ENCODE measurements around the gene ARFGAP1. TPM values are rescaled to one million over a fixed set of nuclear protein-coding genes. Genes with fewer than 3 reads are reported as not detected.
A peak's percentile ranks its signal among the peaks of the same experiment; 100 is the strongest.

The ARFGAP1 gene
- total and polyA plus RNA-seq, 3 experiments from 2014 or later: 22.7 to 77.5 (median 71.0) TPM

DNA sequence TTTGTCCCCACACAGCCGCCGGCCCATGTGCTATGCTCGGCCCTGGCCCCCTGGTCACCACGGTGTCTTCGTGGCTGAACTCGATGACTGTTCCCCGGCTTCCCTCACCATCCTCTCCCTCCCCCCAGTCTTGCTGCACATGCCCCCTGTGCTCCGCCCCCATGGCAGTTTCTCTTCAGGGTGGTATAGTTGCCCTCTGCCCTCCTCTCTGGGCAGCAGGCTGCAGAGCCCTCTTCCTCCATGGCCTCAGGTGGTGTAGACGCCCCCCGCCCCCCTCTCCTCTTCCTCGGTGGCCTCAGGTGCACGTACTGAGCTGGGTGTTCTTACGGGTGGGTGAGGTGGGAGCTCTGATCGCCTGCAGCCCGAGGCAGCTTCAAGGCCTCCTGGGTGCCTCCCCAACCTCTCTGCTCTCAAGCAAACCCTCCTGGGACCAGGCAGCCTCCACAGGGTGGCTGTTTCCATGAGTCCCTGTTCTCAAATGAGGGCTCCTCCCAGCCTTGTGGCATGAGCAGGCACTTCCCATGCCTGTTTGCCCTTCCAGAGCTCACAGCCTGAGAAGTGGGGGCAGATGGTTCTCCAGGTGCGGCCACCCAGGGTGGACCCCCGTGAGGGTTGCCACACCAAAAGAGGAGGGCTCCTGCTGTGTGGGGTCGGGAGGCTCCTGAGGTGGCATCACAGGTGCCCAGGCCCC, 45.1 kb downstream of the ARFGAP1 start:
- H3K27ac ChIP-seq (ENCODE audit: low read depth, low read length): no peak overlapping the region
- CTCF ChIA-PET: interaction anchor here (1.5 kb wide), 1 partner anchor 12 kb away, joined by 3 read pairs; no protein-coding TSS in a partner anchor
- H3K36me3 Mint-ChIP-seq: no peaks in the 10 kb centered on the region
- H3K27me3 ChIP-seq (ENCODE audit: insufficient read depth, low read length, poor library complexity, severe bottlenecking): no peaks in the 10 kb centered on the region
- H3K4me3 Mint-ChIP-seq: no peak overlapping the region
- H3K27me3 Mint-ChIP-seq: peaks cover 4 to 5% of the 10 kb centered on the region in 2 donors
- no peak overlapping the region for H3K27ac Mint-ChIP-seq
- H3K4me3 ChIP-seq (ENCODE audit: low read length): no peak overlapping the region
- H3K36me3 ChIP-seq (ENCODE audit: insufficient read depth, low read length): no peaks in the 10 kb centered on the region
- no peaks in the 10 kb centered on the region for H3K9me3 ChIP-seq (ENCODE audit: low read length)
- H3K4me1 ChIP-seq (ENCODE audit: insufficient read depth, low read length): no peaks in the 10 kb centered on the region
- peak in 2 of 5 donors; percentile 0 to 27 for DNase-seq
- POLR2A ChIA-PET: interaction anchor here (0.7 kb wide), 1 partner anchor 34 kb away, joined by 6 read pairs; no protein-coding TSS in a partner anchor
- H3K4me1 Mint-ChIP-seq: no peaks in the 10 kb centered on the region
- H3K9me3 Mint-ChIP-seq: no peaks in the 10 kb centered on the region

DNA sequence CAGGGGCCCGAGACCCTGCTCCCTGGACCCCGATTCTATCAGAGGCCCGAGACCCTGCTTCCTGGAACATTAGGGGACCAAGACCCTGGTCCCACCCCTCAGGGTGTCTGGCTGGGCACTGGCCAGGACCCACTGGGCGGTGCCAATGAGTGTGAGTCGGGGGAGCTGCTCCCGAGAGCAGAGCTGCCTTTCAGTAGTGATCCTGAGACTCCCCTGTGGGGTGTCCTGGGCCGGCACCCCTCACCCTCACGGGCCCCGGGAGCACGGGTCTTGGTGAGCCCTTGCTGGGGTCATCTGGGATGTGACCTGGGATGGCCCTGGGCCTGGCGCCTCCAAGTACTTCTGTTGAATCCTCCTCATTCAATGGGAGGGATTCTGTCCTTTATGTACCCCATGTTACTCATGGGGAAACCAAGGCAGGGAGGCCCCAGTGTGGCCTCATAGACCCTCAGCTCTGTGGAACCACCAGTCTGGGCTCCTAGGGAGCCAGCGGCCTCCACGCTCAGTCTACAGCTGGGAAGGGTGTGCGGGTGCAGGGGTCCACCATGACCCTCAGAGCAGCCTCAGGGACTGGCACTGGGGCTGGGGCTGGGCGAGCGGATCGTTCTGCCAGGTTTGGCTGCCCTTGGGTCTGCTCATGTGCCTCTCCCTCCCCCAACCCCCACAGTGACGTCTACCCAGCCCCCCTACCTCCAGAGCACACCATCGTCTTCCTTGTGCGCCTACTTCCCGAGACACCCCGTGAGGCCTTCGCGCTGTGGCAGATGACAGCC, 46.0 kb downstream of the ARFGAP1 start:
- Histone ChIP-seq H3K27me3 (ENCODE audit: insufficient read depth, low read length, poor library complexity, severe bottlenecking) (no peaks in the 10 kb centered on the region), H3K27ac (ENCODE audit: low read depth, low read length) (no peak overlapping the region), H3K9me3 (ENCODE audit: low read length) (no peaks in the 10 kb centered on the region), H3K4me1 (ENCODE audit: insufficient read depth, low read length) (no peaks in the 10 kb centered on the region), H3K4me3 (ENCODE audit: low read length) (no peak overlapping the region), H3K36me3 (ENCODE audit: insufficient read depth, low read length) (no peaks in the 10 kb centered on the region)
- Mint-ChIP-seq H3K27ac (no peak overlapping the region), H3K9me3 (no peaks in the 10 kb centered on the region), H3K27me3 (peaks cover 4 to 9% of the 10 kb centered on the region in 2 donors), H3K4me3 (no peak overlapping the region), H3K36me3 (no peaks in the 10 kb centered on the region), H3K4me1 (no peaks in the 10 kb centered on the region)
- peak in 1 of 5 donors; percentile 28 for DNase-seq
- ChIA-PET POLR2A (no interaction called here), CTCF (no interaction called here)

DNA sequence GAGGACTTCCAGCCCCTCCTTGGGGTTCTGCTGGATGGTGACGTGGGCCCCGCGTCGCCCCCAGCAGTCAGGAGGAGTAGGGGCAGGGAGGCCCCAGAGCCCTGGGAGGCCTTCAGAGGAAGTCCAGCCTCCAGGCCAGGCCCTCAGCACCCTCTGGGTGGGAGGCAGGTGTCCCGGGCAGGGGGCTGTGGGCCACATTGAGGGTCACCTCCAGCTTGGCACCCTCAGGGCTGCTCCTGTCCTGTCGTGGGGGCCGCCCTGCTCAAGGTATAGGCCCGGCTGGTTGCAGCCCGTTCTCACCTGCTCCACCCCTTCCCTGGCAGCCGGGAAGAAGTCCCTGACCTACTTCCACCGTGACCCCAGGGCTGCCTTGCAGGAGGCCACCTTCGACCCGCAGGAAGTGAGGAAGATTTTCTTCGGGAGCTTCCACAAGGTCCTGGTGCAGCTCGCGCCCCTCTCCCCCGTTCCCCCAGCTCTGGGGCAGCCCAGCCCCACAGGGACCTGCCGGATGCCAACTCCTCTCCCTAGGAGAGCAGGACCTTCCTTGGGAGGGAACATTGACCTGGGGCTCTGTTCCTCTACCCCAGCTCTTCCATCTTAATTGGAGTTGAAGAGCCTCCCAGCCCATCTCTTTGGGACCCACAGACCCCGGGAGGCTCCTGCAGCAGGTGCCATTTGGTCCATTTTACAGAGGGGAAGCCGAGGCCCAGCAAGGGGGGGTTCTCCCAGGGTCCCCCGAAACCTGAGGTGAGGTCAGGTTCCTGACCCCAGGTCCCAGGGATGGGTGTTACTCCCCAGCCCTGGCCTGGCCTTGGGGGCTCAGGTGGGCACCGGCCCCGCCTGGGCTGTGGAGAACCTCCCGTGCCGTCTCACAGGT, 46.8 kb downstream of the ARFGAP1 start:
- POLR2A ChIA-PET: no interaction called here
- H3K36me3 ChIP-seq (ENCODE audit: insufficient read depth, low read length): no peaks in the 10 kb centered on the region
- no peak overlapping the region for H3K4me3 Mint-ChIP-seq
- no peaks in the 10 kb centered on the region for H3K9me3 Mint-ChIP-seq
- H3K27ac Mint-ChIP-seq: no peak overlapping the region
- H3K4me1 Mint-ChIP-seq: no peaks in the 10 kb centered on the region
- CTCF ChIA-PET: no interaction called here
- peak in 1 of 5 donors; percentile 27 for DNase-seq
- H3K4me1 ChIP-seq (ENCODE audit: insufficient read depth, low read length): no peaks in the 10 kb centered on the region
- no peak overlapping the region for H3K4me3 ChIP-seq (ENCODE audit: low read length)
- no peaks in the 10 kb centered on the region for H3K36me3 Mint-ChIP-seq
- no peak overlapping the region for H3K27ac ChIP-seq (ENCODE audit: low read depth, low read length)
- H3K27me3 ChIP-seq (ENCODE audit: insufficient read depth, low read length, poor library complexity, severe bottlenecking): no peaks in the 10 kb centered on the region
- H3K27me3 Mint-ChIP-seq: peaks cover 4 to 15% of the 10 kb centered on the region in 2 donors
- no peaks in the 10 kb centered on the region for H3K9me3 ChIP-seq (ENCODE audit: low read length)

DNA sequence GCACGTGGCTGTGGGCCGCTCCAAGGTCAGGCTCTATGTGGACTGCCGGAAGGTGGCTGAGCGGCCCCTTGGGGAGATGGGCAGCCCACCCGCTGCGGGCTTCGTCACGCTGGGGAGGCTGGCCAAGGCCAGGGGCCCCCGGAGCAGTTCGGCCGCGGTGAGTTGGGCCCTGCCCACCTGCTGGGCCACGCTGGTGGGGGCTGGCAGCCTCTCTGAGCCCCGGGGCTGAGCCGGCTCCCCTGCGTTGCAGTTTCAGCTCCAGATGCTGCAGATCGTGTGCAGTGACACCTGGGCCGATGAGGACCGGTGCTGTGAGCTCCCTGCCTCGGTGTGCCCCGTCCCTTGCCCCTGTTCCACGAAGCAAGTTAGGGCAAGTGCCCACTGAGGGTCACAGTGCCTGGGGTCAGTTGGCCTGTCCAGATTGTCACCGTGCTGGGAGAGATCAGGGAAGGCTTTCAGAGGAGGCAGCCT, 47.5 kb downstream of the ARFGAP1 start:
- Mint-ChIP-seq H3K4me3 (no peak overlapping the region), H3K27ac (no peak overlapping the region), H3K9me3 (no peaks in the 10 kb centered on the region), H3K36me3 (no peaks in the 10 kb centered on the region), H3K27me3 (peaks cover 4 to 15% of the 10 kb centered on the region in 2 donors), H3K4me1 (no peaks in the 10 kb centered on the region)
- no peaks in the 10 kb centered on the region for H3K27me3 ChIP-seq (ENCODE audit: insufficient read depth, low read length, poor library complexity, severe bottlenecking)
- no peak overlapping the region for H3K27ac ChIP-seq (ENCODE audit: low read depth, low read length)
- peak in 1 of 5 donors; percentile 38 for DNase-seq
- POLR2A ChIA-PET: no interaction called here
- no peaks in the 10 kb centered on the region for H3K36me3 ChIP-seq (ENCODE audit: insufficient read depth, low read length)
- no peak overlapping the region for H3K4me3 ChIP-seq (ENCODE audit: low read length)
- no peaks in the 10 kb centered on the region for H3K9me3 ChIP-seq (ENCODE audit: low read length)
- H3K4me1 ChIP-seq (ENCODE audit: insufficient read depth, low read length): no peaks in the 10 kb centered on the region
- CTCF ChIA-PET: no interaction called here

DNA sequence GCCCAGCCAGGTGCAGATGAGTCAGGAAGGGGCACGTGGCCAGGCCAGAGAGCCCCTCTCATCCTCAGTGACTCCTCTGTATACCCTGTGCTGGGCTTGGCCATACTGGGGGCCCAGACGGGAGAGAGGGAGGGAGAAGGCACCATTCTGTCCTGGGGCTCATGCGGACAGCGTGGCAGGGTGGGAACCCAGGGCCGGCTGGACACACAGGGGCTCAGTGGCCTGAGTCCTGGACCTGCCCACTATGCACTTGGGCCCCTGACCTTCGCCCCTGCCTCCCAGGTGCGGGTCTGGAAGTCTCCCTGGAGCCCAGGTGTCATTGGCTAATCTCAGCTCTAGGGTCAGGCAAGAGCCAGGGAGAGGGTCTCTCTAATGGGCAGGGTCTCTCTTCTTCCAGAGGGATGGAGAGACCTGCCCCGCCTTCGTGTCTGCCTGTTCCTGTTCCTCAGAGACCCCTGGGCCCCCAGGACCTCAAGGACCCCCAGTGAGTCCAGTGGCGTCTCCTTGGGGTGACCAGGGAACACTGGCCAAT, 48.1 kb downstream of the ARFGAP1 start:
- no peaks in the 10 kb centered on the region for H3K27me3 ChIP-seq (ENCODE audit: insufficient read depth, low read length, poor library complexity, severe bottlenecking)
- Mint-ChIP-seq H3K9me3 (no peaks in the 10 kb centered on the region), H3K4me1 (no peaks in the 10 kb centered on the region), H3K27me3 (peaks cover 4 to 15% of the 10 kb centered on the region in 2 donors), H3K4me3 (no peak overlapping the region), H3K27ac (no peak overlapping the region), H3K36me3 (no peaks in the 10 kb centered on the region)
- CTCF ChIA-PET: no interaction called here
- no peaks in the 10 kb centered on the region for H3K9me3 ChIP-seq (ENCODE audit: low read length)
- DNase-seq: peak in 2 of 5 donors; percentile 0 to 34
- peaks cover 2% of the 10 kb centered on the region for H3K4me1 ChIP-seq (ENCODE audit: insufficient read depth, low read length)
- H3K27ac ChIP-seq (ENCODE audit: low read depth, low read length): no peak overlapping the region
- POLR2A ChIA-PET: no interaction called here
- no peak overlapping the region for H3K4me3 ChIP-seq (ENCODE audit: low read length)
- H3K36me3 ChIP-seq (ENCODE audit: insufficient read depth, low read length): no peaks in the 10 kb centered on the region

DNA sequence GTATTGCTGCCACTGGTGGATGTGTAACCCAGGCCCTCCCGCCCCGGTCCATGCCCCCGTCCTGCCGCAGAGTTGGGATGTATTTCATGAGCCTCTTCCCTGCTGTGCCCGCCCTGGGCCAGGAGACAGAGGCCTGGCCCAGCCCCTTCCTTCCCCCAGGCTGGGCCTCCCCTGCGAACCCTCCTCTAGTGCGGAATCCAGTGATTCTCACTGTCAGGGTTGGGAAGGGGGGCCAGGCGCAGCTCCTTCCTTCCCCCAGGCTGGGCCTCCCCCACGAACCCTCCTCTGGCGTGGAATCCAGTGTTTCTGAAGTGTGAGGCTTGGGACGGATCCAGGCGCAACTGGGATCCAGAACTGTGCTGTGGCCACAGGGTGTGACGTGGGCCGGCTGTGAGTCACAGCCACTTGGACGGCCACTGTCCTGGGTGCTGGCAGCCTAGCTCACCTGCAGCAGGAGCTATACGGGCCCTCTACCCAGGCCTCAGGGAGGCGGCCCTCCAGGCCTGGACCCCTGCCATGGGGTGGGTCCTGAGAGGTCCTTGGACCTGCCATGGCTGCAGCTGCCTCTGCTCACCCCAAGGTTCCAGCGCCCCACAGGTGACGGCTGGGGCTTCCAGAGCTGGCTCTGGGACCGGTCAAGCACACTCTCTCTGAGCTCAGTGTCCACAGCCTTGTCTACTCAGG, 48.7 kb downstream of the ARFGAP1 start:
- Histone ChIP-seq H3K27ac (ENCODE audit: low read depth, low read length) (no peak overlapping the region), H3K27me3 (ENCODE audit: insufficient read depth, low read length, poor library complexity, severe bottlenecking) (no peaks in the 10 kb centered on the region), H3K9me3 (ENCODE audit: low read length) (no peaks in the 10 kb centered on the region), H3K4me1 (ENCODE audit: insufficient read depth, low read length) (peaks cover 8% of the 10 kb centered on the region), H3K36me3 (ENCODE audit: insufficient read depth, low read length) (no peaks in the 10 kb centered on the region), H3K4me3 (ENCODE audit: low read length) (no peak overlapping the region)
- peak in 1 of 5 donors; percentile 30 for DNase-seq
- CTCF ChIA-PET: no interaction called here
- peaks cover 0 to 2% (median 0%) of the 10 kb centered on the region in 3 donors for H3K4me1 Mint-ChIP-seq
- peaks cover 0 to 1% (median 0%) of the 10 kb centered on the region in 5 donors for H3K9me3 Mint-ChIP-seq
- H3K4me3 Mint-ChIP-seq: no peak overlapping the region
- H3K36me3 Mint-ChIP-seq: no peaks in the 10 kb centered on the region
- H3K27ac Mint-ChIP-seq: no peak overlapping the region
- H3K27me3 Mint-ChIP-seq: peaks cover 4 to 15% of the 10 kb centered on the region in 2 donors
- POLR2A ChIA-PET: no interaction called here

DNA sequence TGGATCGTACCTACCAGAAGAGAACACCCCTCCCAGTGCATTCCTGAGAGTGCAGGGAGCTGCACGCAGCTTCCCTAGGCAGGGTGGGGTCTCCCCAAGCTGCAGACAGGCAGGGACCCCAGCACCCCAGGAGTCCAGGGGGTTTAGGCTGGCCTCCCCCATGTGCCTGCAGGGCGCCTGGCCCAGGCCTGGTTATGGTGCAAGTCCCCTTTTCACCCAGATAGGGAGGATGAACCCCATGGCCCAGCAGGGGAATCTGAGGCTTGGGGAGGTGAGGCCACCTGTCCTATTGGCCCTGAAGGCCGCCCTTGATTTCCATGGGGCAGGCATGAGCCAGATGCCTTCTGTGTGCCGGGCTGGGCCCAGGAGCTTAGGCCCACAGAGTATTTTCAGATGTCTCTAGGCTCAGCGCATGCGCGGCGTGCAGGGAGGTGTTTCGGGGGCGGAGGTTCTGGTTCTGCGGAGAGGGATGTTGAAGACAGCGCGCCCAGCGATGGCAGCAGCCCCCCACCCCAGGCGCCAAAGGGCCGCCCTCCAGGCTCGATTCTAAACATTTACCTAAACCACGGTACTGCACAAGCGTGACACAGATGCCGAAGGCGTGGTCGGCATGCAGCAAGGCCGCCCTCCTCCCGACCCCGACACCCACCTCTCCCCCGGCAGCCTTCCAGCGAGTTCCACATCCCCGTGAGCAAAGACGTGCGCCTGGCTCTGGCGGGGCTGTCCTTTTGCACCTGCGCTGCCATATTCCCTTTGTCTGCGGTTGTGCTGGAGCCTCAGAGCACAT, 49.7 kb downstream of the ARFGAP1 start:
- no peaks in the 10 kb centered on the region for H3K9me3 ChIP-seq (ENCODE audit: low read length)
- Mint-ChIP-seq H3K27me3 (peaks cover 2 to 12% of the 10 kb centered on the region in 2 donors), H3K4me3 (no peak overlapping the region), H3K4me1 (peaks cover 0 to 5% (median 4%) of the 10 kb centered on the region in 3 donors), H3K36me3 (no peaks in the 10 kb centered on the region), H3K9me3 (peaks cover 0 to 3% (median 0%) of the 10 kb centered on the region in 5 donors), H3K27ac (no peak overlapping the region)
- no peaks in the 10 kb centered on the region for H3K27me3 ChIP-seq (ENCODE audit: insufficient read depth, low read length, poor library complexity, severe bottlenecking)
- DNase-seq: peak in 2 of 5 donors; percentile 0 to 27
- ChIA-PET POLR2A (no interaction called here), CTCF (no interaction called here)
- H3K4me3 ChIP-seq (ENCODE audit: low read length): no peak overlapping the region
- peaks cover 13% of the 10 kb centered on the region for H3K4me1 ChIP-seq (ENCODE audit: insufficient read depth, low read length)
- H3K27ac ChIP-seq (ENCODE audit: low read depth, low read length): no peak overlapping the region
- no peaks in the 10 kb centered on the region for H3K36me3 ChIP-seq (ENCODE audit: insufficient read depth, low read length)
